Right ventricle myocardium superior (tissue), 1 donor: ENCODE data around the gene WDR6. TPM values are rescaled to one million over a fixed set of nuclear protein-coding genes. Genes with fewer than 3 reads are reported as not detected.
A peak's percentile ranks its signal among the peaks of the same experiment; 100 is the strongest.
"Not testable (repeated sequence)": the region's sequence is repeated elsewhere in the genome, so short reads cannot be mapped to it uniquely, and the experiment has no call there.

Source experiments
- ATAC-seq: fragments of 200-7000 bp; cut with Tn5 transposase; one replicate; pipeline ENCODE4 v1.9.1; 2020; ENCODE audit warnings: mild to moderate bottlenecking; ENCODE audit not compliant: poor library complexity
- DNase-seq: peaks from one replicate; pipeline ENCODE4 v3.0.0-alpha.2; 2020
- intact Hi-C: fragments of 100-400 bp; cut with DNase I; formaldehyde crosslinking; loops from one replicate; pipeline ENCODE4 v1.11.2; 2022
- total RNA-seq: library from RNA; stranded (reverse); fragmentation: NEBNext Ultra II Directional; extraction: Animal tissue kit (Norgen Biotek cat#: 25700); gene quantifications from one replicate; pipeline ENCODE4 v1.2.1, GENCODE V29; 2021
- donor health status: DM: no; HTN: yes; CAD: no; lungs with severe emphysema.

Gene WDR6
- total RNA-seq, 1 donor from 2014 or later = 71.6 TPM

DNA sequence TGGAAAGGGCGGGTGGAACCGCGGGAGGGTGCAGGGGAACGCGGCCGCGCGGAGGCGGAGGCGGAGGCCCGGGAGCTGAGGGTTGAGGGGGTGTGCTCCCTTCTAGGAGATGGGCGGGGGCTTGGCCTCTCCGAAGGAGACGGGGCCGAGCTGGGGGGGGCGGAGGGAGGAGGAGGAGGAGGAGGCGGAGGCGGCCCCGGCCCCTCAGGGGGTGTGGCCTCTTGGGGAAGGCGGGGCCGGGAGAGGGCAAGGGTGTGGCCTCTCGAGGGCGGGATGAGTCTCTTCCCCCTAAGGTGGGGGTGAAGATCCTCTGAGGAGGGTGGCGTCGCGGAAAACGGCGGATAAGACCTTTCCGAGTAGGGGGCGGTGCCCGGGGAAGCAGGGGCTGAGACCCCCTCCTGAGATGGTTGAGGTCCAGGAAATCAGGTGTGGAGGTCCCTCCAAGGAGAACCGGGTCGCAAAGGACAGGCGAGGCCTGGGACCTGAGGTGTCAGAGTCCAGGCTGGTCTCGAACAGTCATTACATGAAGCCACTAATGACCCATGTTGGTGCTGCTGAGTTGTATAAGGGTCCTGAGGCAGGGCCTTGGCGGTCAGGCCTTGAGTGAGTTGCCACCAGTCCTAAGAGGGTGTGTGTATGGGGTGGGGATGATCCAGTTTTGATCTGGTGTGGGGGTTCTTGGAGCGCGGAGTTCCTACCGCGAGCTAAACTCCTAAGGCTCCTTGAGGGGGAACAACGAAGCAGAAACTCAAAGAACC lies 759 bp downstream of the WDR6 start:
- peak; percentile 82 for ATAC-seq
- intact Hi-C loops = no loop called here
- peak; percentile 92 for DNase-seq

DNA sequence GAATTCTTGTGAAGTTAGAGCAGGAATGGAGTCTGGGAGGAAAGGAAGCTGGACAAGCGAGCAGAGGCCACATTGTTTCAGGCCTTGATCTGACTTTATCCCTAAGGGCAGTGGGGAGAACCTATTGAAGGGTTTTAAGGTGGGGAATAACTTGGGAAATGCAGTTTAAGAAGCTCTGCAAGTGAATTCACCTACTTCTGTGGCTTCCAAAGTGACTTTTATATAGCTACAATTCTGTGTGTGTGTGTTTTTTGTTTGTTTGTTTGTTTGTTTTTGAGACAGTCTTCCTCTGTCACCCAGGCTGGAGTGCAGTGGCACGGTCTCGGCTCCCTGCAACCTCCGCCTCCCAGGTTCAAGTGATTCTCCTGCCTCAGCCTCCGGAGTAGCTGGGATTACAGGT lies 1.4 kb downstream of the WDR6 start:
- ATAC-seq, DNase-seq, intact Hi-C loops: not testable (repeated sequence)

DNA sequence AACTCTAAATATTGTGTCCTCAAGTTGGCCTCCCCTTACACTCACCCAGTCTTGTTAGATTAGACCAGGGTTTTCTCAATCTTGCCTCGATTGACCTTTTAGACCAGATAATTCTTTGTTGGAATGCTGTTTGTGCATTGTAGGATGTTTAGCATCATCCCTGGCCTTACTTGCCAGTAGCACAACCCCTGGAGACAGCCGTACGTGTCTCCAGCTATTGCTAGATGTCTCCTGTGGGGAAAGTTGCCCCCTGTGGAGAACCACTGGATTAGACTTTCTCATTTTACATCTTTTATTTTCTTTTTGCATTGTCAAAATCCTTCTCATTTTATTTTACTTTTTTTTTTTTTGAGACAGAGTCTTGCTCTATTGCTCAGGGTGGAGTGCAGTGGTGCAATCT lies 2.2 kb downstream of the WDR6 start:
- ATAC-seq (no peak), DNase-seq (no peak)
- intact Hi-C loops = no loop called here

DNA sequence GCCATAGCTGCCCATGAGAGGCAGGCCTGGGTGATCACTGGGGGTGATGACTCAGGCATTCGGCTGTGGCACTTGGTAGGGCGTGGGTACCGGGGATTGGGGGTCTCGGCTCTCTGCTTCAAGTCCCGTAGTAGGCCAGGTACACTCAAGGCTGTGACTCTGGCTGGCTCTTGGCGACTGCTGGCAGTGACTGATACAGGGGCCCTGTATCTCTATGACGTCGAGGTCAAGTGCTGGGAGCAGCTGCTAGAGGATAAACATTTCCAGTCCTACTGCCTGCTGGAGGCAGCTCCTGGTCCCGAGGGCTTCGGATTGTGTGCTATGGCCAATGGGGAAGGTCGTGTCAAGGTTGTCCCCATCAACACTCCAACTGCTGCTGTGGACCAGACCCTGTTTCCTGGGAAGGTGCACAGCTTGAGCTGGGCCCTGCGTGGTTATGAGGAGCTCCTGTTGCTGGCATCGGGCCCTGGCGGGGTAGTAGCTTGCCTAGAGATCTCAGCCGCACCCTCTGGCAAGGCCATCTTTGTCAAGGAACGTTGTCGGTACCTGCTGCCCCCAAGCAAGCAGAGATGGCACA lies 5.3 kb downstream of the WDR6 start:
- intact Hi-C loops = no loop called here
- no peak for DNase-seq
- no peak for ATAC-seq

DNA sequence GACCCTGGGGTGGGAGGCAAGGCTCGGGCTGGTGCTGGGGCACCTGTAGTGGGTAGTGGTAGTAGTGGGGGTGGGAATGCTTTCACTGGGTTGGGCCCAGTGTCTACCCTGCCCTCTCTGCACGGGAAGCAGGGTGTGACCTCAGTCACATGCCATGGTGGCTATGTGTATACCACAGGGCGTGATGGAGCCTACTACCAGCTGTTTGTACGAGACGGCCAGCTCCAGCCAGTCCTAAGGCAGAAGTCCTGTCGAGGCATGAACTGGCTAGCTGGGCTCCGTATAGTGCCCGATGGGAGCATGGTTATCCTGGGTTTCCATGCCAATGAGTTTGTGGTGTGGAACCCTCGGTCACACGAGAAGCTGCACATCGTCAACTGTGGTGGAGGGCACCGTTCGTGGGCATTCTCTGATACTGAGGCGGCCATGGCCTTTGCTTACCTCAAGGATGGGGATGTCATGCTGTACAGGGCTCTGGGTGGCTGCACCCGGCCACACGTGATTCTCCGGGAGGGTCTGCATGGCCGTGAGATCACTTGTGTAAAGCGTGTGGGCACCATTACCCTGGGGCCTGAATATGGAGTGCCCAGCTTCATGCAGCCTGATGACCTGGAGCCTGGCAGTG lies 6.0 kb downstream of the WDR6 start:
- intact Hi-C loops = no loop called here
- DNase-seq (no peak), ATAC-seq (no peak)

DNA sequence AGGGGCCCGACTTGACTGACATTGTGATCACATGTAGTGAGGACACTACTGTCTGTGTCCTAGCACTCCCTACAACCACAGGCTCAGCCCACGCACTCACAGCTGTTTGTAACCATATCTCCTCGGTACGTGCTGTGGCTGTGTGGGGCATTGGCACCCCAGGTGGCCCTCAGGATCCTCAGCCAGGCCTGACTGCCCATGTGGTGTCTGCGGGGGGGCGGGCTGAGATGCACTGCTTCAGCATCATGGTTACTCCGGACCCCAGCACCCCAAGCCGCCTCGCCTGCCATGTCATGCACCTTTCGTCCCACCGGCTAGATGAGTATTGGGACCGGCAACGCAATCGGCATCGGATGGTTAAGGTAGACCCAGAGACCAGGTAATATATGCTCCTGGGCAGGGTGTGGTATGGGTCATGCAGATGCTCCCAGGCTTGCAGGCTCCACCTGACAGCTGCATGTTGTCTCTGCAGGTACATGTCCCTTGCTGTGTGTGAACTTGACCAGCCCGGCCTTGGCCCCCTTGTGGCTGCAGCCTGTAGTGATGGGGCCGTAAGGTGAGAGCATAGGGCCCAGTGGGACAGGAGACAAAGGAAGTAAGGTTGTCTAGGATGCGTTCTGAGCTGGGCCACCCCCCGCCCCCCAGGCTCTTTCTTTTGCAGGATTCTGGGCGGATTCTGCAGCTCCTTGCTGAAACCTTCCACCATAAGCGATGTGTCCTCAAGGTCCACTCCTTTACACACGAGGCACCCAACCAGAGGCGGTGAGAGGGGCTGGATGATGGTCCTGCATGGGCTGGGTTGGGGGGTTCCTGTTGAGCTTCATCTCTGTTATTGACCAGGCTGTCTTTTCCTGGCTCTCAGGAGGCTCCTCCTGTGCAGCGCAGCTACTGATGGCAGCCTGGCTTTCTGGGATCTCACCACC lies 6.8 kb downstream of the WDR6 start:
- DNase-seq (no peak), ATAC-seq (no peak)
- intact Hi-C loops = no loop called here

DNA sequence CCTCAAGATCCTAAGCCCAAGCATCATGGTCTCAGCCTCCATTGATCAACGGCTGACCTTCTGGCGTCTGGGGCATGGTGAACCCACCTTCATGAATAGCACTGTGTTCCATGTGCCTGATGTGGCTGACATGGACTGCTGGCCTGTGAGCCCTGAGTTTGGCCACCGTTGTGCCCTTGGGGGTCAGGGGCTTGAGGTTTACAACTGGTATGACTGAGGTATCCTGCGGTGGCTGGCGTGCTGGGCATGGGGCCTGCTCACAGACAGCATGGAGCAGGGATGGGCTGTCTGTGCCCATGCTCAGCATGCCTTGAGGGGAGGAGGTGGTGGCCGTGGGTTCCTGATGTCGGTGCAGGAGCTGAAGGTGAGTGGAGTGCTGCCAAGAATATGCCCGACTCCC lies 7.9 kb downstream of the WDR6 start:
- ATAC-seq = no peak
- DNase-seq = no peak
- intact Hi-C loops = no loop called here

DNA sequence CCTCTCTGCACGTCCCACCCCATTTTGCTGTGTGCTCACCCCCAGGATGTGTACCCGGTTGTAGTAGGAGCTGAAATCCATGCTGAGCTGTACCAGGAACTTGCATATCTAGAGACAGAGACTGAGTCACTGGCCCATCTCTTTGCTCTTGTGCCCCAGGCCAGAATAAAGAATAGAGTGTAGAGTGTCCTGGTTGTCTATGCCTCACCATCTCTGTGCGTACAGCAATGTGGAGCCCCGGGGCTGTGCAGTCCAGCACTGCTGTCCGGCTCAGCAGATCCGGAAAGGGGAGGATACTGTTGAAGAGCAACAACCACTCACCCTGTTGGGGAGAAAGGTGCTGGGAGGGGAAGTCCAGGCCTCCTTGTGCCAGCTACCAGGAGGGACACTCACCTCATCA lies 8.6 kb downstream of the WDR6 start:
- no peak for DNase-seq
- no peak for ATAC-seq
- intact Hi-C loops = no loop called here

DNA sequence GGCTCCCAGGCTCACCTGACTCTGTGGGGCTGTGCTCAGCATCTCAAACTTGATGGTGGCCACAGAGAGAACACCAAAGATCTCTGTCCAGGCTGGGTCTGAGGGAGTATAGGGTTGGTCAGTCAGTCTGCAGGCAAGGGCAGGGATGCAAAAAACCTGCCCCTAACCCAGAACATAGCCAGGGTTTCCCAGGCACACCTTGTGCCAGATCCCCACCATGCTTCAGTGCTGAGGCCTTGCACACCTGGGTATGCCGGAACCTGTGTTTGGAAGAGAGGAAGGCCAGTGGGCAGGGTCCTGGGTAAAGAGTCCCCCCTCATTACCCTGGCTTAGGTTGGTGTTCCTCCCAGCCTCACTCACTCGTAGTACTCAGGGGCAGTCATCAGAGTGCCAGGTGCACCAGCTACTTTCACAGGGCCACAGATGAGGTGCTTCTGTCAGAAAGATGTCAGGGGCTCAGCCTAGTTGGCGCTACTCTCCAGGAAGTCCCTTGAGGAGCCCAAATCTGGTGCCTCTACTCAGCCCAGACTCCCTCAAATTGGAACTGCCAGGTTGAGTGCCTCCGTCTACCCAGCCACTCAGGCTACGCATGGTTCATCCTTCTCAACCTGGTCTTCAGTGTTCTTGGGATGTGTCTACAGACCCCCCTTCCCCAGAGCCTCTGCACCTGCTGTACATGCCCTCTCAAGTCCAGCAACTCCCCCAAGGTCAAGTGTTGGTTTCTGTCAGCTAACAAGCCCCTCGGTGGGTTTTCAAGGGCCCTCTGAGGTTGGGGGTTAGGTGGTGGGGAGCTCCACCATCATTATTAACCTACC lies 9.4 kb downstream of the WDR6 start:
- DNase-seq (no peak), ATAC-seq (no peak)
- intact Hi-C loops = no loop called here

DNA sequence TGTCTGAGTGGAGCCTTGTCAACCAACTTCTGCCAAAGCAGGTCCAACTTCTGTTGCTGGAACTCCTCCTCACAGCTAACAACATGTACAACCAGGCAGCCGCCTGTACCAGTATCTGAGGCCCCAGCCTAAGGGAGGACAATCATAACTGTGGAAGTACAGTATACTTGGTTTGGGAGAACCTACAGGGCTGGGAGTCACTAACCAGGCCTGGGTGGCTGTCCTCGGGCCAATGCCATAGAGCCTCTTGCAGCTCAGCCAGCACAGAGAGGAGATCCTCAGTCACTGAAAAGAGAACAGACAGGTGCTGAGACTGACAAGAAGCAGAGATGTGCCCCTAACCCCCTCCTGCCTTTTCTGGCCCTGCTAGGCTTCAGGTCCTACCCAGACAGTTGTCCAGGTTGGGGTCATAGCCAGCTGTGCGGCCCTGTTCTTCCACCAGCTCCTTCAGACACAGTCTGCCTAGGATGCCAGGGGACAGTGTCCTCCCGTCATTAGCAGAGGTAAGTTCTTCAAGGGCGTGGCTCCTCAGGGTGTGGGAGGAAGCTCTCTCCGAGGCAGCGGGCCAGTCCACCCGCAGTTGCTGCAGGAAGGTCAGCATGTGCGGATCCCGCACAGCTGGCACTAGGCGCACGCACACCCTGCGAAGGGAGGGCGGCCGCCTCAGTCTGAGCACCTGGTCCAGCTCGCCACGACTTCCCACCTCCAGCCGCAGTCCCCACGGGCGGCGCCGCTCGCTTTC lies 10.2 kb downstream of the WDR6 start:
- ATAC-seq = no peak
- DNase-seq = no peak
- intact Hi-C loops = no loop called here

DNA sequence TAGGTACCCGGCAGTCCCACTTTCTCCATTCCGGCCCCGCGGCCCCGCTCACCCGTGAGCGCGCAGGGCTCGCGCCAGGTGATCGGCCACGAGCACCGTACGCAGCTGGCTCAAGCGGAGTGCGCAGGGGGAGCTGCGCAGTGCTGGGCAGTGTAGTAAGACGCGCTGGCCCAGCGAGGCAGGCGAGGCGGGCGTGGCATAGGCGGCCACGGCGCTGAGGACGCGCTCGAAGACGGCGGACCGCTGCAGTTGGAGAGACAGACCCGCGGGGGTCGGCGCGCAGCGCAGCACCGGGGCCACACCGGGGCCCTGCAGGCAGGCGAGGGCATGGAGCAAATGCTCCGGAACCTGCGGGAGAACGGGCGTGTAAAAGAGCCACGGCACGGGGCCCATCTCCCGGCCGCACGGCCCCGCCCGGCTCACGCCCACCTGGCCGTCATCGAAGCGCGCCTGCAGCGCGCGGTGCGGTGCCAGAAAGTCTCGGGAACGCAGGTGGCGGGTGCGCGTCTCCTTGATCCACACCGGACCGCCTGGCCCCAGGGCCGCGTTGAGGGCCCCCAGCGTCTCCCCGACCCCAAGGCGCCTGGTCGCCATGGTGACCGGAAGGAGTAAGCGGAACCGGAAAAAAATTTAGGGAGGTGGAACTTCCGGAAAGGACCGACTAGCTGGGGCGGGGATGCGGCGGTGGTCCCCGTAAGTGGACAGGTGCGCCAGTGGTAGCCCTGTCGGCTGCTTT lies 10.9 kb downstream of the WDR6 start, which contains the start of gene DALRD3:
Gene DALRD3, minus strand, starts transcription at position 610 of the 736 bp plus-strand sequence. Its CDS starts 16 bp downstream, at position 594.
- intact Hi-C loops = no loop called here
- DNase-seq (peak; percentile 79), ATAC-seq (peak; percentile 8)

DNA sequence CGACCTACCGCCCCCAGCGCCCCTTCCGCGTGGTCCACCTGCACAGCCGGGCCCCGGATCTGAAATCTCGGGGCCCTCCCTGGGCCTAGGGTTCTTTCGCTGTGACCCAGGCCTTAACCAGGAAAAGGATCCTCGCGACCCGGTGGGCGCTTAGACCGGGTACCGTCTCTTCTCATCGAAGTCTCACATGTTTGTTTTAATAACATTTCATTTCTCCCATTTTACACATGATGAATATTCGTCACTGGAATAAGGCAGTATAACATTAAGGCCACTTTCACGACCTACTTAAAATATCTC lies 11.5 kb downstream of the WDR6 start:
- intact Hi-C loops = no loop called here
- ATAC-seq (no peak), DNase-seq (no peak)

DNA sequence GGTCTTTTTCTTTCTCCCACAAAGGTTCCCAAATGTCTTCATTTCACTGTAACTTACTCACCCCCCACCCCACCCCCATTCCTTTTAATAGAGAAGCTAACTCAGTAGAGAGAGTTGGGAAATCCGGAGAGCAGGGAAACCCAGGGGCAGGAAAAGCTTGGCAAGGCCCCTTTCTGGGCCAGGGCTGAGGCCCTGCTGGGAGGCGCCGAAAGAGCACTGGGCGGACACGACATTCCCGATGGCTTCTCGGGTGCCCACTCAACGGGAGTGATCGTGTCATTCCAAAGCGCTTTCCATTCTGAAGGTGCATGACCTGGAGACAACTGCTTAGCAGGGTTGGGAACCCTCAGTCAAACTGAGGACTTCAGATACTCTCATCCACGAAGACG lies 12.7 kb downstream of the WDR6 start:
- DNase-seq = no peak
- intact Hi-C loops = no loop called here
- ATAC-seq = no peak

DNA sequence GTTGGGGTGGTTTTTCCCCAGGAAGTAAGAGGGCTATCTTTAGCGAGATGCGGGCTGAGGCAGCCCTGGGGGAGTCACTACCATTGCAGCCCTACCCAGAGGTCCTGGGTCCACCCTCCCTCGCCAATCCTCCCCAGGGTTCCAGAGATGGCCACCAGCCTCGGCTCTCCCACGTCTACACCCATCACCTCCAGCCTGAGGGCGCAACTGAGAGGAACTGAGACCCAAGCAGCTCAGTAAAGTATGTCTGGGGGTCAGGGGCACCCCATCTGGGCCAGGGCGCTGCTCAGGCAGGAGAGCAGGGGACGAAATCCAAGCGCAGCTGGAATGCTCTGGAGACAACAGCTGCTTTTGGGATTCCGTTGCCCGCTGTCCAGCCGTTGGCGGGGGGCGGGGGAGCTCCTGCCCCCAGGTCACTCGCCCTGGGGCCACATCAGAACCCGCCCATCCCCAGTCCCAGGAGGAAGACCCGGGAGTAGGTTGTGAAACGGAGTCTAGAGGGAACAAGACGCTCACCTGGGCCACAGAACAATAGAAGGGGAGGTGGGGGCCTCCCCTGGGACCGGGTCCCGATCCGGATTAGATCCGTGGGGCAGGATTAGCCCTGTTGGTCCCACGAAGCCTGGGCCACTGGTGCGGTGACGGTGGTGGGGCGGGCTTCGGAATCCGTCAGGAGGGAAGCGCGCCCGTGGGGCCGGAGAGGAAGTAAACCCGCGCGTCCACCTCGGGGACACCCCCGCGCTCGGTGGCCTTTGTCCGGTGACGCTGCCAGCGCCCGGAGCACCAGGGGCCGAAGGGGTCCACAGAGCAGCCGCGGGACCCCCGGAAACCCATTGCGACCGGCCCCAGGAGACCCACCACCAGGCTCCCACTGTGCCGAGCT lies 13.4 kb downstream of the WDR6 start:
- ATAC-seq (peak; percentile 3), DNase-seq (peak; percentile 76)
- intact Hi-C loops = no loop called here

DNA sequence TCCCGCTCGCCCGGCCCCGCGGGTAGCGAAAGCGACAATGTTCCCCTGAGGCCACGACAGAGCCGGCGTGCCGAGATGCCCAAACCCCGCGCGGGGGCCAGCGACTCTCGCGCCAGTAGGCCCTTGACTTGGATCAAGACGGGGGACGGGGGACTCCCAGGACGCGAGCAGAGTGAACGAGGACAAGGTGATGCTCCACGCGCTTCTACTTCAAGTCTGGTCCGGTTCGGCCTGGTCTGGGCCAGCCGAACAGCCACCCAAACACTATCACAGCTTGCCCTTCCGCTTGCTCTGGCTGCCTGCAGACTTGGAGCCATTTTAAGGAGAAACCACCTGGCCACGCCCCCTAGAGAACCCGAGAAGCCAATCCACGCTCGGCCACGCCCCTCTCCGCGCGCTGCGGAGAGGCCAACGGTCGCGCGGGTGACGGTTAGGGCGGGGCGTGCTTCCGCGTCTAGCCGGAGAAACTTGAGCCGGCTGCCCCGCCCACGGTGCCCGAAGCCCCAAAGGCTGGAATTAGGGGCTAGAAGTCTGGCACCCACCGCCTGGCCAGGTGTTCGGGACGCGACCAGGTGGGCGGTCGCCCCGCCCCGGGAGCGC lies 14.1 kb downstream of the WDR6 start:
- peak; percentile 100 for DNase-seq
- intact Hi-C loops = no loop called here
- peak; percentile 90 for ATAC-seq
